GM12801 (cell line): Measurements from ENCODE around the gene RGS12.

ENCODE experiments used
- TF ChIP-seq, protein P1 (sequence below): IDR thresholded peaks from one replicate; pipeline ENCODE4 v1.5.1; 2011; ENCODE audit warnings: control low read depth; ENCODE audit not compliant: insufficient read length; ENCODE audit errors: extremely low read depth

The RGS12 gene

DNA sequence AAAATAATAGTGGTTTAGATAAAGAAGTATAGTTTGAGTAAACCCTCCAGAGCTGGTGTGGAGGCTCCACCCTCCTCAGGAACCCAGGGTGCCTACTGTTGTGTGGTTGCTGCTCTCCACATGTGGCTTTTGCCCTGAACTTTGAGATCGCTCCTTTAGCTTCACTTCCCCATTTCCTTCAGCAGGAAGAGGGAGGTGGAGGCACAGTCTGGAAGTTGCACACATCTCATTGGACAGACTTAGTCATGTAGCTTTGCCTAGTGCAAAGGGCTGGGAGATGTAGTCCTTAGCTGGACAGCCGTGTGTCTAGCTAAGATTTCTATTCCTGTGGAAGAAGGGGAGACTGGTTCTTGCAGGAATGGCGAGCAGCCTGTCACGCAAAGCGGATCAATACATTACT lies 37.9 kb downstream of the RGS12 start:
- TF ChIP-seq, protein P1, sequence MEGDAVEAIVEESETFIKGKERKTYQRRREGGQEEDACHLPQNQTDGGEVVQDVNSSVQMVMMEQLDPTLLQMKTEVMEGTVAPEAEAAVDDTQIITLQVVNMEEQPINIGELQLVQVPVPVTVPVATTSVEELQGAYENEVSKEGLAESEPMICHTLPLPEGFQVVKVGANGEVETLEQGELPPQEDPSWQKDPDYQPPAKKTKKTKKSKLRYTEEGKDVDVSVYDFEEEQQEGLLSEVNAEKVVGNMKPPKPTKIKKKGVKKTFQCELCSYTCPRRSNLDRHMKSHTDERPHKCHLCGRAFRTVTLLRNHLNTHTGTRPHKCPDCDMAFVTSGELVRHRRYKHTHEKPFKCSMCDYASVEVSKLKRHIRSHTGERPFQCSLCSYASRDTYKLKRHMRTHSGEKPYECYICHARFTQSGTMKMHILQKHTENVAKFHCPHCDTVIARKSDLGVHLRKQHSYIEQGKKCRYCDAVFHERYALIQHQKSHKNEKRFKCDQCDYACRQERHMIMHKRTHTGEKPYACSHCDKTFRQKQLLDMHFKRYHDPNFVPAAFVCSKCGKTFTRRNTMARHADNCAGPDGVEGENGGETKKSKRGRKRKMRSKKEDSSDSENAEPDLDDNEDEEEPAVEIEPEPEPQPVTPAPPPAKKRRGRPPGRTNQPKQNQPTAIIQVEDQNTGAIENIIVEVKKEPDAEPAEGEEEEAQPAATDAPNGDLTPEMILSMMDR, result no peak

DNA sequence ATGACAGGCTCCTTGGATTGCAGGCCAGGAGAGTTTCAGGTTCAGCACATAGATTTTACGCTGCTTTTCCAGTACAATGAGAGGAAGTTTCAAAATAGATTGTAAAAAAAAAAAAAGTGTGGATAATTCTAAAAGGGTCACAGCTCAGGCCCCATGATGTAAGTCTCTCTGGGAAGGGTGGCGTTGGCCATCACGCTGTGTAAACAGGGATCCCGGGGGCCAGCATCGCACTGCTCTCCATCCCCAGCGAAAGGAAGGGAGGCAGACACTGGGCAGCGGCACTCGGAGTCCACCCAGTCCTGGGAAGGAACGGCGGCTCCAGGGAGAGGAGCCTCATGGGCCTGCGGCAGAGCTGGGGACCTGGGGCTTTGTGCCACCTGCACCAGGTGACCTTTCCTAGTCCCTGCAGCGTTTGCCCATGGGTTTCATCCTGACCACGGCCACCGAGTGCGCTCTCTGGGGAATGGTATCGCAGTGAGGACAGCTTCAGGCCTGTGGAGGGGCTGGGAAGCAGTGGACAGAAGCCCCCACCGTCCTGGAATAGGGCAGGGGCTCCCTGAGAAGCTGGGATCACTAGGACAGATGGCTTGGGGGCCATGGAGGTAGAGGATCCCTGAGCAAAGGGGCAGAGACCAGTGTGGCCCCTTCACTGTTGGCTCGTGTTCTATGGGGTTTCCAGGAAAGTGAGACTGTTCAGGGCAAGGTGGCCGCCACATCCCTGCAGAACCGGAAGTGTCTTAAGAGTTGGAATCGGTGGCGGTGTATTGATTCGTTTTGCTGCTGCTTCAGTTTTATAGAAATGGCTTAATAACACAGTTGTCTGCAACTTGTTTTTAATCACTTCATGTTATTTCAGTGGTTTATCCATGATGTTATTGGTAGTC lies 38.9 kb downstream of the RGS12 start:
- TF ChIP-seq, protein P1, result no peak

DNA sequence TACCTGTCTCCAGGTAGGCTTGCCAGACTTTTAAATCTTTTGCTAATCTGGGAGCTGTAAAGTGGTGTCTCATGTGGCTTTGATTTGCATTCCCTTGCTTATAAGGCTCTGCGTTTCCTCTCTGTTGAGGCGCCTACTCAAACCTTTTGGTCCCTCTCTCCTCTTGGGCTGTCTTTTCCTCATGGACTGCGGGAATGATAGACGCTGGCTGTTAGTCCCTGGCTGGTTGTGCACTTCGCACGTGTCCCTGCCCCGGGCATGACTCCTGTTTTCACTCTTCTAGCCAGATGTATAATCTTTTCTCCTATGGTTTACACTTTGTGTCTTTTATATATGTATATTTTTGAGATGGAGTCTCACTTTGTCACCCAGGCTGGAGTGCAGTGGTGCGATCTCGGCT lies 39.7 kb downstream of the RGS12 start:
- TF ChIP-seq, protein P1, result no peak

DNA sequence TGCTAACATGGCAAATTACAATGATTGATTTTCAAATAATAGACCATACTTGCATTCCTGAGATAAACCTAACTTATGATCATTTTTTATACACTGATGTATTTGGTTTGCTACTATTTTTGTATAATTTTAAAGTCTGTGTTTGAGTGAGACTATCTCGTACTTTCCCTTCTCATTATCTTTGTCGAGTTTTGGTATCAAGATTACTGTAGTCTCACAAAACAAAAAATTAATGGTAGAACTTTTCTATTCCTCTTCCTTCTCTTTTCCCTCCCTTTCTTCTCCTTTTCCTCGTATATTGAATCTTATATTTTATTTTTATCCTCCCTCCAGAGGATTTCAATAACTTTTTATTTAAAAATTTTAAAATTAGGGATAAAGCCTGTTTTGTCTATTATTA lies 41.5 kb downstream of the RGS12 start:
- TF ChIP-seq, protein P1, result no peak

DNA sequence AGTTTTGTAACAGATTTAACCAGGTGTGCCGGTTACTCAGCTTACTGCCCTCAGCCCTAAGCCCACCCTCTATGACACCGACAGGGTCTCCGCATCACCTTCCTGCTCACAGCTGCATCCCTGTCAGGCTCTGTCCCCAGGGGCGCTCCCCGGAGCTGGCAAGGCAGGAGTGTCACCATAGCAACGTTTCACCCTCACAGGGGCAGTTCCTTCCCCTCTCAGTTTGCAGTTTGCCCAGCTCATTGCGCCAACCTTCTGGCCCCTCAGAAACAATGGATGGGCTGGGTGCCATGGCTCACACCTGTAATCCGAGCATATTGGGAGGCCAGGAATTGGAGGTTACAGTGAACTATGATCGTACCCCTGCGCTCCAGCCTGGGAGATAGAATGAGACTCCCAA lies 42.6 kb downstream of the RGS12 start:
- TF ChIP-seq, protein P1, result no peak

DNA sequence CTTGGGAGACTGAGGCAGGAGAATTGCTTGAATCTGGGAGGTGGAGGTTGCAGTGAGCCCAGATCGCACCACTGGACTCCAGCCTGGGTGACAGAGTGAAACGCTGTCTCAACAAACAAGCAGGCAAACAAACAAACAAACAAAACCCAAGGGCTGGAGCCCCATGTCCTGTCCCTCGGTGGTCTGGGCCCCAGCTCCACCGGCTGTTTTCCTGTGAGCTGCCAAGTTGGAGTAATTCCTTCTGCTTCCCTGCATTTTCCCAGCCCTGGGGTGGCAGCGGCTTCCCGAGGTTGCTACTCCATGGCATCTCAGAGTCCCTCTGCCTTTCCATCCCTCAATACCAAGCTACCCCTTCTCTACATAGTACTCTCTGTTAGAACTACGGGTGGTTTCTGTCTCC lies 43.2 kb downstream of the RGS12 start:
- TF ChIP-seq, protein P1, result no peak

DNA sequence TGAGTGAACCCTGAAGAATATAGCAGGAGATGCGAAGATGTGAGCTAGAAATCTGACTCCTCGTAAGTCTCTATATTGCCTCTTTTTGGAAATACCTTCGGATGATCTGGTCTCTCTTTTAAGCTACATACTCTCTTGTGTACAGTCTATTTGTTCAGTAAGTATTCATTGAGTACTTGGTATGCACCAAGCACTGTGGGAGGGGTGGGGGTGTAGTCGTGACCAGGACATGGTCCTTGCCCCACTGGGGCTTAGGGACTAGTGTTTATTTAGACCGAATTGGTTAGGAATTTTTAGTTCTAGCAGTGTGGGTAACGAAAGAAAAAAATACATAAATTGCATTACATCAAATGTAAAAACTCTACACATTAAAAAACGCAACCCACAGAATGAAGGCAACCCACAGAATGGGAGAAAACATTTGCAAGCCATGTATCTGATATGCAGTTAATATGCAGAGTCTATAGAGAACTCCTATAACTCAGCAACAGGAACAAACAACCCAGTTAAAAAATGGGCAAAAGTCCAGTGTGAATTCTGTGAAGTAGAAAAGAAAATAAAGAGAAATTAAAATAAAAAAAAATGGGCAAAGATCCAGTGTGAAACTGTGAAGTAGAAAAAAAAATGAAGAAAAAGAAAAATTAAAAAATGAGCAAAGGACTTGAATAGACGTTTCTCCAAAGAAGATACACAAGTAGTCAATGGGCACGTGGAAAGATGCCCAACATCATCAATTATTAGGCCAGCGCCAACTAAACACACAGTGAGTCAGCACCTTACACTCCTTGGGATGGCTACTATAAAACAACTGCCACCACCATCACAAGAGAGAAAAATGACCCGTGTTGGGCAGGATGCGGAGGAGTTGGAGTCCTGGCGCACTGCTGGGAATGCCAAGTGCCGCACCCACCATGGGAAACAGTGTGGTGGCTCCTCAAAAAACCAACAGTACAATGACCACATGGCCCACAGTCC lies 43.8 kb downstream of the RGS12 start:
- TF ChIP-seq, protein P1, result no peak
